OCI-LY7 (cell line): ENCODE data around the gene PTGES3. TPM values are rescaled to one million over a fixed set of nuclear protein-coding genes. Genes with fewer than 3 reads are reported as not detected.

Experiments
- BruUV-seq: library from RNA; stranded (reverse); fragments of 400-500 nt; replicated peaks from 2 replicates; lab custom pipeline; 2021; lab: Mats Ljungman, UMichigan
- CTCF ChIA-PET: fragments of 300-600 bp; sonication (Branson Sonifier 250); formaldehyde crosslinking; loops from one replicate; lab custom pipeline; 2022; ENCODE audit warnings: antibody characterized with exemption; ENCODE audit not compliant: unreplicated experiment; lab: Charles Lee
- POLR2A ChIA-PET: fragments of 300-600 bp; sonication (Branson Sonifier 250); formaldehyde crosslinking; loops from one replicate; lab custom pipeline; 2022; ENCODE audit warnings: antibody characterized with exemption; lab: Charles Lee
- DNase-seq: peaks from one replicate; pipeline ENCODE4 v3.0.0-alpha.2; 2015; ENCODE audit warnings: low spot score
- H2AFZ ChIP-seq: fragments of 200-600 bp; sonication (generic), shearing (Covaris generic); 2 replicates; pipeline ENCODE4 v1.6.1; 2014; ENCODE audit warnings: mild to moderate bottlenecking, antibody characterized with exemption, low read length, moderate library complexity
- H3K27ac ChIP-seq: fragments of 200-600 bp; sonication (generic); 2 replicates; pipeline ENCODE4 v1.5.1; 2014; ENCODE audit warnings: mixed run types, low read depth, mild to moderate bottlenecking, moderate library complexity, low read length, inconsistent platforms; ENCODE audit not compliant: poor library complexity, severe bottlenecking
- H3K36me3 ChIP-seq: fragments of 200-600 bp; sonication (generic); 2 replicates; pipeline ENCODE4 v1.6.1; 2014; ENCODE audit warnings: mild to moderate bottlenecking, antibody characterized with exemption, low read length, moderate library complexity, mixed read lengths; ENCODE audit not compliant: insufficient read depth
- H3K4me1 ChIP-seq: fragments of 200-600 bp; sonication (generic); 2 replicates; pipeline ENCODE4 v1.5.1; 2014; ENCODE audit warnings: mild to moderate bottlenecking, low read length; ENCODE audit not compliant: insufficient read depth, poor library complexity, severe bottlenecking
- H3K4me2 ChIP-seq: fragments of 200-600 bp; sonication (generic); 2 replicates; pipeline ENCODE4 v1.6.1; 2014; ENCODE audit warnings: mild to moderate bottlenecking, low read length
- H3K4me3 ChIP-seq: fragments of 200-600 bp; sonication (generic); 2 replicates; pipeline ENCODE4 v1.5.1; 2014; ENCODE audit warnings: mild to moderate bottlenecking, low read depth, low read length; ENCODE audit not compliant: poor library complexity, severe bottlenecking
- H3K79me2 ChIP-seq: fragments of 200-600 bp; sonication (generic); 2 replicates; pipeline ENCODE4 v1.6.1; 2016; ENCODE audit warnings: low read depth, mild to moderate bottlenecking, low read length, moderate library complexity, mixed read lengths; ENCODE audit not compliant: insufficient read depth
- H3K9me2 ChIP-seq: fragments of 200-600 bp; sonication (generic); 2 replicates; pipeline ENCODE4 v1.6.1; 2016; ENCODE audit warnings: mild to moderate bottlenecking, low read length, mixed read lengths; ENCODE audit not compliant: insufficient read depth
- H3K9me3 ChIP-seq: fragments of 200-600 bp; sonication (generic); 2 replicates; pipeline ENCODE4 v1.6.1; 2014; ENCODE audit warnings: mild to moderate bottlenecking, mixed run types, low read length, mixed read lengths
- H4K20me1 ChIP-seq: fragments of 200-600 bp; sonication (generic); 2 replicates; pipeline ENCODE4 v1.6.1; 2014; ENCODE audit warnings: mild to moderate bottlenecking, antibody characterized with exemption, low read length, moderate library complexity, mixed read lengths; ENCODE audit not compliant: insufficient read depth
- CTCF ChIP-seq: fragments of 200-600 bp; sonication (generic); conservative IDR thresholded peaks from 2 replicates; pipeline ENCODE4 v1.5.1; 2014; ENCODE audit warnings: mild to moderate bottlenecking, antibody characterized with exemption, low read length, moderate library complexity, mixed read lengths
- EZH2phosphoT487 ChIP-seq: fragments of 200-600 bp; sonication (generic); IDR thresholded peaks from 2 replicates; pipeline ENCODE4 v1.6.1; 2018; ENCODE audit warnings: low read depth, borderline replicate concordance, mild to moderate bottlenecking, mixed run types, antibody characterized with exemption, low read length, moderate library complexity, mixed read lengths
- intact Hi-C: fragments of 100-400 bp; cut with micrococcal nuclease; formaldehyde crosslinking; loops from one replicate; pipeline ENCODE4 v1.10.0; 2022; ENCODE audit not compliant: unreplicated experiment
- total RNA-seq, 2 experiments: library from RNA; depleted of rRNA in 1 of 2; stranded (reverse); fragments of >200 nt in 1 of 2; shearing (Covaris generic) in 1 of 2; gene quantifications; 2 replicates each; pipeline ENCODE4 v1.2.3, GENCODE V29; 2014 to 2022

PTGES3 gene
- total RNA-seq, 2 experiments from 2014 or later = 91.2 to 269 TPM

DNA sequence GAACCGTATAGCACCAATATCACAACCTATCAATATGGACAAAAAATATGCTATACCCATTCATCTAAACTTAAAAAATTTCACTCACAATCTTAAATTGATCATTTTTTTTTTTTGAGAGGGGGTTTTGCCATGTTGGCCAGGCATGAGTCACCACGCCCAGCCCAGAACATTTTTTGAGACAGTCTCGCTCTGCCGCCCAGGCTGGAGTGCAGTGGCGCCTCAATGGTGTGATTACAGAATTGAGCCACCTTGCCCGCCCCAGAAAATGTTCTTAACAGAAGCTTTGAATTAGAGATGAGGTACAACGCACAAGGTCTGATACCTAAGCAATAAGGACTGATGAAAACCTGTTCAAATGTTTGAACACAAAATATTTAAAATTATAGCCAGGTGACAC, 26.5 kb downstream of the PTGES3 start:
- Histone ChIP-seq H3K27ac (no peak overlapping the region), H3K79me2 (peaks cover 3% of the 10 kb centered on the region; the same call in 1 of the 2 replicates), H3K9me2 (no peaks in the 10 kb centered on the region), H2AFZ (no peak overlapping the region), H3K9me3 (no peaks in the 10 kb centered on the region), H3K4me1 (no peaks in the 10 kb centered on the region), H3K36me3 (peaks cover 45% of the 10 kb centered on the region), H3K4me2 (no peak overlapping the region), H3K4me3 (no peak overlapping the region), H4K20me1 (no peaks in the 10 kb centered on the region)
- no peak for DNase-seq
- intact Hi-C loops = no loop called here
- ChIA-PET POLR2A (interaction anchor here (1.6 kb wide), 1 partner anchor 9 kb away, joined by 3 read pairs; no protein-coding TSS in a partner anchor), CTCF (no interaction called here)
- no peak for TF ChIP-seq EZH2phosphoT487
- TF ChIP-seq CTCF = no peak
- no TSS peak for BruUV-seq

DNA sequence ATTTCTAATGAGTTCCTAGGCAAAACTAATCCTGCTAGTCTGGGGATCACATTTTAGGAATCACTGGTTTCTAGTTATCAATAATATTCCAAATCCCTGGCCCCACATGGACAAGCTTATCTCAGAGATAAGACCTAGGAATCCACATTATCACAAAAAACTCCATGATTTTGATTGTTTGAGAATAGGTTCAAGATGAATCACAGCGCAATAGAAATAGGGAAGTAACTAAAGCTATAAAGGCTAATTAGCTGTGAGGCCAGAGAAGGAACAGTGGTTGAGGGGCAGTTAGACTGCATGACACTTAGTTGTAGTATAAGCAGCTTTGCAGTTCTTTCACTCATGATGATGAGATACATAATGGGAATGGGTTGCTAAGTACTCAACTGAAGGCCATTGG, 29.2 kb downstream of the PTGES3 start:
- intact Hi-C loops = no loop called here
- POLR2A ChIA-PET = interaction anchor here (0.8 to 1.2 kb wide), 3 partner anchors 9 to 20 kb away, joined by 3 to 6 read pairs (median 4); no protein-coding TSS in a partner anchor
- no peaks in the 10 kb centered on the region for H3K4me1 ChIP-seq

More for the DNA sequence above, 29.2 kb downstream of the PTGES3 start:
- TF ChIP-seq CTCF (no peak), EZH2phosphoT487 (no peak)
- H3K9me3 ChIP-seq = no peaks in the 10 kb centered on the region
- H2AFZ ChIP-seq = no peak overlapping the region
- H3K4me2 ChIP-seq = no peak overlapping the region
- no TSS peak for BruUV-seq
- no peak overlapping the region for H3K27ac ChIP-seq
- CTCF ChIA-PET = no interaction called here
- H3K79me2 ChIP-seq = no peaks in the 10 kb centered on the region
- no peak overlapping the region for H3K4me3 ChIP-seq
- no peak for DNase-seq
- H3K9me2 ChIP-seq = no peaks in the 10 kb centered on the region
- H3K36me3 ChIP-seq = peaks cover 19% of the 10 kb centered on the region
- no peaks in the 10 kb centered on the region for H4K20me1 ChIP-seq
